KMS-11 (cell line): Measurements from ENCODE around the gene USP2.

Experiments
- H2AFZ ChIP-seq: fragments of 200-600 bp; sonication (generic); 2 replicates; pipeline ENCODE4 v1.6.1; 2016; ENCODE audit warnings: antibody characterized with exemption, mixed run types, low read depth
- H3K27ac ChIP-seq: fragments of 200-600 bp; sonication (generic); 2 replicates; pipeline ENCODE4 v1.6.1; 2016; ENCODE audit warnings: mild to moderate bottlenecking, mixed run types
- H3K27me3 ChIP-seq: fragments of 200-600 bp; sonication (generic); 2 replicates; pipeline ENCODE4 v1.6.1; 2017; ENCODE audit warnings: mild to moderate bottlenecking, low read depth, mixed run types, moderate library complexity; ENCODE audit not compliant: insufficient read depth
- H3K36me3 ChIP-seq: fragments of 200-600 bp; sonication (generic); 2 replicates; pipeline ENCODE4 v1.6.1; 2017; ENCODE audit warnings: mild to moderate bottlenecking, mixed run types; ENCODE audit not compliant: insufficient read depth
- H3K4me1 ChIP-seq: fragments of 200-600 bp; sonication (generic); 2 replicates; pipeline ENCODE4 v1.6.1; 2016; ENCODE audit warnings: mild to moderate bottlenecking, low read depth, mixed run types; ENCODE audit not compliant: poor library complexity, severe bottlenecking
- H3K4me2 ChIP-seq: fragments of 200-600 bp; sonication (generic); 2 replicates; pipeline ENCODE4 v1.7.0; 2016; ENCODE audit warnings: mild to moderate bottlenecking, mixed run types
- H3K4me3 ChIP-seq: fragments of 200-600 bp; sonication (generic); IDR thresholded peaks from 2 replicates; pipeline ENCODE4 v1.6.1; 2017; ENCODE audit warnings: low read depth, low read length, mixed read lengths; ENCODE audit not compliant: insufficient read depth
- H3K79me2 ChIP-seq: fragments of 200-600 bp; sonication (generic); 2 replicates; pipeline ENCODE4 v1.6.1; 2016; ENCODE audit warnings: low read depth, mixed run types; ENCODE audit not compliant: insufficient read depth
- H3K9ac ChIP-seq: fragments of 200-600 bp; sonication (generic); 2 replicates; pipeline ENCODE4 v1.6.1; 2016; ENCODE audit warnings: mild to moderate bottlenecking, mixed run types
- H4K20me1 ChIP-seq: fragments of 200-600 bp; sonication (generic); 2 replicates; pipeline ENCODE4 v1.6.1; 2016; ENCODE audit warnings: mild to moderate bottlenecking, mixed run types; ENCODE audit not compliant: insufficient read depth
- TF ChIP-seq, protein P1 (sequence below): fragments of 200-600 bp; sonication (generic); conservative IDR thresholded peaks from 2 replicates; pipeline ENCODE4 v1.6.1; 2017; ENCODE audit warnings: low read depth, mild to moderate bottlenecking, antibody characterized with exemption, low read length, moderate library complexity, mixed read lengths

USP2 gene

DNA sequence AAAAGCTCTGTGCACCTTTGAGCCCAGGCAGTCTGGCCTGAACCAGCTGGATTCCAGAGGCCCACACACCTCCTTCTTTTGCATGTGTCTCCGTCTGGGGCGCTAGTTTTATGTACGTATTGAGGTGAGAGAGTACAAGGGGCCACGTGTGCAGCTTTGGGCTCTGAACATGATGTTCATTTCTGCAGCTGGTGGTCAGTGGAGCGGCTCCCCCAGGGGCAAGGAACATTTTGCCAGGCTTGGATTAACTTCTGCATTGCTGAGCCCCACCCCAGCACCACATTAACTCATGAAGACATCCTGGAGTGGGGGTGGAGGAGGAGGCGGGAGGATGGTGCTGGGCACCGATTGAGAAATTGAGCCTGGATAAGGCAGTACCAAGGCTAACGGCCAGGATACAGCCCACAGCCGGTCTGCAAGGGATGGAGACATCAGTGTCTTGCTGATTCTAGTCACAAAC, 13.8 kb downstream of the USP2 start:
- no peak overlapping the region for H3K4me3 ChIP-seq
- H3K9ac ChIP-seq: no peak overlapping the region
- no peaks in the 10 kb centered on the region for H3K4me1 ChIP-seq
- TF ChIP-seq, protein P1, sequence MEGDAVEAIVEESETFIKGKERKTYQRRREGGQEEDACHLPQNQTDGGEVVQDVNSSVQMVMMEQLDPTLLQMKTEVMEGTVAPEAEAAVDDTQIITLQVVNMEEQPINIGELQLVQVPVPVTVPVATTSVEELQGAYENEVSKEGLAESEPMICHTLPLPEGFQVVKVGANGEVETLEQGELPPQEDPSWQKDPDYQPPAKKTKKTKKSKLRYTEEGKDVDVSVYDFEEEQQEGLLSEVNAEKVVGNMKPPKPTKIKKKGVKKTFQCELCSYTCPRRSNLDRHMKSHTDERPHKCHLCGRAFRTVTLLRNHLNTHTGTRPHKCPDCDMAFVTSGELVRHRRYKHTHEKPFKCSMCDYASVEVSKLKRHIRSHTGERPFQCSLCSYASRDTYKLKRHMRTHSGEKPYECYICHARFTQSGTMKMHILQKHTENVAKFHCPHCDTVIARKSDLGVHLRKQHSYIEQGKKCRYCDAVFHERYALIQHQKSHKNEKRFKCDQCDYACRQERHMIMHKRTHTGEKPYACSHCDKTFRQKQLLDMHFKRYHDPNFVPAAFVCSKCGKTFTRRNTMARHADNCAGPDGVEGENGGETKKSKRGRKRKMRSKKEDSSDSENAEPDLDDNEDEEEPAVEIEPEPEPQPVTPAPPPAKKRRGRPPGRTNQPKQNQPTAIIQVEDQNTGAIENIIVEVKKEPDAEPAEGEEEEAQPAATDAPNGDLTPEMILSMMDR: no peak
- no peaks in the 10 kb centered on the region for H3K79me2 ChIP-seq
- H3K36me3 ChIP-seq: no peaks in the 10 kb centered on the region
- no peak overlapping the region for H3K27ac ChIP-seq
- no peak overlapping the region for H2AFZ ChIP-seq
- H3K27me3 ChIP-seq: peaks cover 3% of the 10 kb centered on the region; the same call in 1 of the 2 replicates
- no peaks in the 10 kb centered on the region for H4K20me1 ChIP-seq
- H3K4me2 ChIP-seq: no peak overlapping the region

DNA sequence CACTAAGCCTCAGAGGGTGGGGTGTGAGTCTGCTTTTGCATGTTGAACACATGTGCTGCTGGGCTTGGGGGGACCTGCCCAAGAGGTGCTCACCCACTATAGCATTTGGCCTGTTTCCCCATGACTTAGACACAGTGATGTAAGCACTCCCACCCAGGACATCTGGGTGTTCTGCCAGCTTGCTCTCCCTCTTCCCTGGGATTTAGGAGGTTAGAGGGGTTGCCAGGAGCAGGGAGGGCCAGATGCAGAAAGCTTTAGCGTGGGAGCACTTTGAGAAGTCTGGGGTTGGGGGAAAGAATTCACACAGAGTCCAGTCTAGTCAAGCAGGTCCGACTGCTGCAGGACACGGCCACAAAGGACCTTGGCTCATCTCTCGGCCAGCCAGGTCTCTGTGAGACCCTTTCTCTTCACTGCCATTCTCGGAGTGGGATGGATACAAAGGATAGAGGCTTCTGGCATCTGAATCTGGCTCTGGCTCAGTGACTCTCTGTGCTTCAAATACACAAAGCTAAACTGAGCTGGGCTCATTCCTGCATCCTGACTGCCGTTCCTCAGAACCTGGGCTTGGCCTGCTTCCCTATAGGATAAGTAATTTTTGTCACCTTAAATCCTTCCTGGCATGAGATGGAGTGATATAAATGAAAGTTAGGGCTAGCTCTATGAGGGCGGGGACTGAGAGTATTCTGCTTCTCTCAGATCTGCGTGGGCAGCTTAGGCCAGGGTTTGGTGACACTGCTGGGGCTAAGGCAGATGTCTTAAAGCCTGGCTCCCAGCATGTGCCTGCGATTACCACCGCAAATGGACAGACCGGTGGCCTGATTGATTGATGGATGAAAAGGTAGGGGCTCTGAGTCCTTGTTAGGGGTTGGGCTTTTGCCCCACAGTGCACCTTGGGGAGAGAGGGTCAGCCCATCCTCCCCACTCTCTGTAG, 14.5 kb downstream of the USP2 start:
- Histone ChIP-seq H3K27me3 (peaks cover 3% of the 10 kb centered on the region; the same call in 1 of the 2 replicates), H3K79me2 (no peaks in the 10 kb centered on the region), H4K20me1 (no peaks in the 10 kb centered on the region), H3K4me2 (no peak overlapping the region), H3K4me1 (no peaks in the 10 kb centered on the region), H2AFZ (no peak overlapping the region), H3K4me3 (no peak overlapping the region), H3K27ac (no peak overlapping the region), H3K36me3 (no peaks in the 10 kb centered on the region), H3K9ac (no peak overlapping the region)
- TF ChIP-seq, protein P1: no peak

DNA sequence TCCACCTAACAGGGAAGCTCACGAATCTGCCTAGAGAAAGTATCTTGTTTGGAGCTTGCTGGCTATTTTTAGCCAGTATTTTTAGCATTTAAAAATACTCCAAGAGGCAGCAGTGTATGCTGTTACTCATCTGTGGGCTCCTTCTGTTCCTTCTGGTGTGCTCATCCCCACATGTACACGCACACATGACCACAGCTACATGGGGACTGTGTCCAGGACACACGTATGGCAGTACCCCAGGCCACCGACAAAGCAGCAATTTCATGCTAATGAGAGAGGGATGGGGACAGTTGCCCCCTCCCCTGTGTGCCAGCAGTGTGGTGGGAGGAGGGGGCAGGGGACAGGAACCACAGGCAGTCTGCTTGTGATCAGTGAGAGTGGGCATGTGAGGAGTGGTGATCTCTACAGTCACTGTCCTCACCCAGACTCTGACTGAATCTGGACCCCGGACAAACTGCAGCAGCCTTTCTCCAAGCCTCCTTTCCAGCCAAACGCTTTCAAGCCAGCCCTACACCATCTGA, 16.4 kb downstream of the USP2 start:
- Histone ChIP-seq H2AFZ (no peak overlapping the region), H3K36me3 (no peaks in the 10 kb centered on the region), H3K9ac (no peak overlapping the region), H3K27ac (no peak overlapping the region), H3K4me2 (no peak overlapping the region), H3K79me2 (no peaks in the 10 kb centered on the region), H3K4me1 (peaks cover 5% of the 10 kb centered on the region), H4K20me1 (no peaks in the 10 kb centered on the region), H3K4me3 (no peak overlapping the region), H3K27me3 (peaks cover 3% of the 10 kb centered on the region; the same call in 1 of the 2 replicates)
- TF ChIP-seq, protein P1: no peak

DNA sequence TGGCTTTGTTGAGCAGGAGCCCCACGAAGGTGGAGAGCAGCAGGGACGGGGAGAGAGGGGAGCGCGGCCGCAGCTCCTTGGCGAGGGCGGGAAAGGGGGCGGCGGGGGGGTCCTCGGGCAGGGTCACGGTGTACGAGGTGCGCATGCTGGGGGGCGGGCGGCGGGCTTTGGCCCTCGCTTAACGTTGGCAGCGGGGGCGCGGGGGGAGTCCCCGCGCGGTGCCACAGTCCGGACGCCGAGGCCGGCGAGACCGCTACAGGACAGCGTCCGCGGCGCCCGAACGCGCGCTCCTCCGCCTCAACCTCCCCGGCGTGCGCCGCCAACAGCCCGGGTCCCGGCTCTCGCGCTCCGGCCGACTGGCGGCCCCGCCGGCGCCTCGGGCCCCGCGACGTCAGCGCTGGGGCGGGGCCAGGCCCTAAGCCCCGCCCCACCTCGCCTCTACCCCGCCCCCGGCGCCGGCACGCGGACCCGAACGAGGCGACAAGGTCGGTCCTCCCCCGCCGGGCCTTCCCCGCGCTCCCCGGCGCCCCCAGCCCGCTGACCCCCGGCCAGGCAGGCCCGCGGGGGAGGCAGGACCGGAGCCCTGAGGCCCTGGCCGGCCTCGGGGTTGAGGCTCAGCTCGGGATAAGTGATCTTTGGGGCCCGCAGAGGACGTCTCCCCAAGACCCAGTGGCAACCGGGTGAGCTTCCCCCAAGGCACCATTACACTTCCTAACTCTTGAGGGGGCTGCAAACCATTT, 17.5 kb downstream of the USP2 start:
- no peak overlapping the region for H3K4me3 ChIP-seq
- peak overlapping the region; percentile 42; the same call in 1 of the 2 replicates for H3K4me2 ChIP-seq
- TF ChIP-seq, protein P1: no peak
- peaks cover 5% of the 10 kb centered on the region for H3K4me1 ChIP-seq
- H3K79me2 ChIP-seq: no peaks in the 10 kb centered on the region
- no peak overlapping the region for H3K27ac ChIP-seq
- no peaks in the 10 kb centered on the region for H4K20me1 ChIP-seq
- H3K9ac ChIP-seq: peak overlapping the region; percentile 12; the same call in 1 of the 2 replicates
- H3K27me3 ChIP-seq: peaks cover 3% of the 10 kb centered on the region; the same call in 1 of the 2 replicates
- H3K36me3 ChIP-seq: no peaks in the 10 kb centered on the region
- H2AFZ ChIP-seq: peak overlapping the region; percentile 67; the same call in 1 of the 2 replicates
